ENCODE data around the gene PSMD3. TPM values are rescaled to one million over a fixed set of nuclear protein-coding genes. Genes with fewer than 3 reads are reported as not detected.
A peak's percentile ranks its signal among the peaks of the same experiment; 100 is the strongest.

PSMD3 gene
- total and polyA plus RNA-seq, 8 donors = 72.8 to 117 (median 96.8) TPM

DNA sequence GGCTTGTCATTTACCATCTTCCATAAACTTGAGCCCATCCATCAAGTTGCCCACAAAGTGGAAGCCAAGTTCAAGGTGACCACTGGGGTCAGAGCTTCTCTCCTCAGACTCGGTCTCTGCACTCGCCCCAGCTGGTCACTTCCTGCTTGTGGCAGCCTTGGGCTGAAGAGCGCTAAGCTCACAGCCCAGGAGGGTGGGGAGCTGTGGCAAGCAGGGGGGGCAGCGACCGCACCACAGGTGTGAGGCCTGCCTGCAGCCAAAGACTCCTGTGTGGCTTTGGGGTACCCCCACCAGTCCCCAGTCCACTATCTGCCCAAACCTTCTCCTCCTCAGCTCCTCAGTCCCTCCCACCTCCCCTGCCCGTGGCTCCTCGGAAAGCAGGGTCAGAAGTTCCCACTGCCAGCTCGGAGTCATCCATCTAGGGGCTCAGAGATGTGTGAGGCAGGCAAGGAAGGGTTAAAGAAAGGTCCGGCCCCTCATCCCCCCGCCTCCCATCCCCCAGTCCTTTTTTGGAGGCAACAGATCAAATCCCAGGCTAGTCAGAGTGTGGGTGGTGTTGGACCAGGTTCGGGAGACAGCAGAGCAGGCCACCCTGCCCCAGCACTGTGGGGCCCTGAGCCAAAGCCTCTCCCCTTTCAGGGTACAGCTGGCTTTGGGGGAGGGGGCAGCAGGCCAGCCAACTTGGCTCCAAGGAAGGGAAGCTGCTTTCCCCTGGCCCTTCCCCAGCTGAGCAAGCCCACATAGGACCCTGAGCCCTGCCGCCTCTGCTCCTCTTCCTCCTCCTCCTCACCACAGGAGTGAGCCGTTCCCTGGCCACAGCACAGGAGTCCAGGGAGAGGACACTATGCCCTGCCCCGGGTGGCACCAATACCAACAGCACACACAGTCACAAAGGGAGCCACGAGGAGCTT, 37.9 kb downstream of the PSMD3 start:
- peak in 2 of 4 donors; percentile 67 for DNase-seq
- no peak for ATAC-seq
- Histone ChIP-seq H3K4me3 (no peak overlapping the region), H3K4me1 (peaks cover 34 to 99% of the 10 kb centered on the region in 2 donors), H3K36me3 (peaks cover 0 to 41% of the 10 kb centered on the region in 2 donors), H3K27ac (peak overlapping the region in 1 of 2 donors; percentile 48), H3K27me3 (no peaks in the 10 kb centered on the region), H3K9me3 (no peaks in the 10 kb centered on the region)
- TF ChIP-seq, protein P1, sequence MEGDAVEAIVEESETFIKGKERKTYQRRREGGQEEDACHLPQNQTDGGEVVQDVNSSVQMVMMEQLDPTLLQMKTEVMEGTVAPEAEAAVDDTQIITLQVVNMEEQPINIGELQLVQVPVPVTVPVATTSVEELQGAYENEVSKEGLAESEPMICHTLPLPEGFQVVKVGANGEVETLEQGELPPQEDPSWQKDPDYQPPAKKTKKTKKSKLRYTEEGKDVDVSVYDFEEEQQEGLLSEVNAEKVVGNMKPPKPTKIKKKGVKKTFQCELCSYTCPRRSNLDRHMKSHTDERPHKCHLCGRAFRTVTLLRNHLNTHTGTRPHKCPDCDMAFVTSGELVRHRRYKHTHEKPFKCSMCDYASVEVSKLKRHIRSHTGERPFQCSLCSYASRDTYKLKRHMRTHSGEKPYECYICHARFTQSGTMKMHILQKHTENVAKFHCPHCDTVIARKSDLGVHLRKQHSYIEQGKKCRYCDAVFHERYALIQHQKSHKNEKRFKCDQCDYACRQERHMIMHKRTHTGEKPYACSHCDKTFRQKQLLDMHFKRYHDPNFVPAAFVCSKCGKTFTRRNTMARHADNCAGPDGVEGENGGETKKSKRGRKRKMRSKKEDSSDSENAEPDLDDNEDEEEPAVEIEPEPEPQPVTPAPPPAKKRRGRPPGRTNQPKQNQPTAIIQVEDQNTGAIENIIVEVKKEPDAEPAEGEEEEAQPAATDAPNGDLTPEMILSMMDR (IDR thresholded peaks at IDR 0.05) = no peak
- intact Hi-C loops (cut with DNase I) = no loop called here

DNA sequence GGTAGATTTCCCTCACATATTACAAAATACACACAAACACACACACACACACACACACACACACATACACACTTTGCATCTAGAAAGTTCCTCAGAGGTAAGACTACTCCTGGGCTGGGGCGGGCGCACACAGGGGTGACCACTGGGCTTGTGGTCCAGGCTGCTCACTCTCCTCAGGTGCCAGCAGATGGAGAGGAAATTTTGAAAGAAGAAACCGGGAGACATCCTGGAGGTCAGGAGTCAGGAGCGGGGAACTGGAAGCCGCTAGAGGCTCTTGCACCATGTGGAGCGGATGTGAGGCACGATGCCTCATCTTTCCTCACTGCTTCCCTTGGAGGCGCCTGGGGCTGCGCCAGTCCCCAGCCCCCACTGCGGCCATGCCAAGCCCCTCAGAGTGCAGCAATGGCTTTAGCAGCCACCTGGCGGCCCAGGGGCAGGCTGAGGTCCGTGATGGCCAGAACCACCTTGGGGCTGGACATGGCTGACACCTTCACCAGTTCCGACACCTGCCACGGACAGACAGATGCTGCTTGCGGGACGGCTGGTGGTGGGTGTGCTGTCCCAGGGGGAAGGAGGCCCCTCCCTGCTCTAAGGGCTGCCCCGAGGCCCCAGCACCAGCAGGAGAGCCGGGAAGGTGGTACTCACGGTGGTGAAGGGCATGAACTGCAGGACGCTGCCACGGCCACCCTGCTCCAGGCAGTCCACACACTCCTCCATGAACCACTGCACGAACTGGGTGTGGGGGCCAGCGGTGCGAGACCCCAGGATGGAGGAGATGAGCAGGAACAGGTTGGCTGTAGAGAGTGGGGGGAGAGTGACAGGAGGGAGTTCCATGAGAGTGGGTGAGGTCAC, 38.8 kb downstream of the PSMD3 start:
- intact Hi-C loops (cut with DNase I) = no loop called here
- Histone ChIP-seq H3K36me3 (peaks cover 0 to 44% of the 10 kb centered on the region in 2 donors), H3K9me3 (no peaks in the 10 kb centered on the region), H3K4me3 (no peak overlapping the region), H3K27me3 (no peaks in the 10 kb centered on the region), H3K4me1 (peaks cover 30 to 98% of the 10 kb centered on the region in 2 donors), H3K27ac (peak overlapping the region in 1 of 2 donors; percentile 48)
- TF ChIP-seq, protein P1 (IDR thresholded peaks at IDR 0.05) = no peak
- ATAC-seq (no peak), DNase-seq (peak in 1 of 4 donors; percentile 70)

DNA sequence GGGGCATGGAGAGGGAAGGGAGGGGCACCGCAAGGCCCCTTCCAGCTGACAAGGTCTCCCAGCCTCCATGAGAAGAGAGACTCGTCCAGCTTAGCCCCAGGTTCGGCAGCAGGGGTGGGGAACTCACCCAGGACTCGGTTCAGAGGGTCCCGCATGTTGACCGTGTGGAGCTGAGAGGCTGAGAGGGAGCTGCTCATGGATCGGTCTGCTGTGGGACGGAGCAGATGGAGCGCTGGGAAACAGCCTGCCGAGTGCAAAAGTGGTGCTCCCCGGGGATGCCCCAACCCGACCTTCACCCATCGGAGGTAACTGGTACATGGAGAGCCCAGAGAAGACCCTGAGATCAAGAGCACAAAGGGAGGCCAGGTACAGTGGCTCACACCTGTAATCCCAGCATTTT, 39.5 kb downstream of the PSMD3 start:
- H3K27me3 ChIP-seq = no peaks in the 10 kb centered on the region
- H3K27ac ChIP-seq = no peak overlapping the region
- no peaks in the 10 kb centered on the region for H3K9me3 ChIP-seq
- H3K4me1 ChIP-seq = peaks cover 26 to 98% of the 10 kb centered on the region in 2 donors
- DNase-seq = peak in 1 of 4 donors; percentile 61
- peaks cover 0 to 51% of the 10 kb centered on the region in 2 donors for H3K36me3 ChIP-seq
- no peak overlapping the region for H3K4me3 ChIP-seq
- intact Hi-C loops (cut with DNase I) = loop anchor here in 1 of 2 donors (10.0 kb wide), 1 partner anchor 155 kb away; the partner anchor contains the start of gene RAPGEFL1
- TF ChIP-seq, protein P1 (IDR thresholded peaks at IDR 0.05) = no peak
- no peak for ATAC-seq

DNA sequence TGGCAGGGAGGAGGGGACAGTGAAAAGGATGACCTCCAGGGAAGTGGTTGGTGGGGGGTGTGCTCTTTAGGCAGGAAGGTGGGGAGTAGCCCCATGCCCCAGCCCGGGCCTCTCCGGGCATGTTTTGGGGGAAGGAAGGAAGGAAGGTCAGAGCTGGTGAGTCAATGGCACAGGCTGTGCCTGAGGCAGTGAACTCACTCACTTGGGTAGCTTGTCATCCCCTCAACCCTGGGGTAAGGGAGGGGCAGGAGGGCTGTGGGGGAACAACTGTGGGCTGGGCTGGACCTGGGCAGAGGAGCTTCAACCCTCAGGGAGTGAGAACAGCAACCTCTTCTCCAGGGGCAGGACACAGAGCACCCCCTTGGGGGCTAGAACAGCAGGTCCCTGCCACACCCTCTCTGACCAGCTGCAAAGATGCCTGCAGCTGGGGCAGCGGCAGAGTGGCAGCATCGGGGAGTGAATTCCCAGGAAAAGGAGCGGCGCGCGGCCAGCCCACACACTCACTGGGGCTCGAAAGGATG, 40.9 kb downstream of the PSMD3 start:
- no peak for ATAC-seq
- TF ChIP-seq, protein P1 (IDR thresholded peaks at IDR 0.05) = no peak
- peaks cover 19 to 98% of the 10 kb centered on the region in 2 donors for H3K4me1 ChIP-seq
- H3K27me3 ChIP-seq = no peaks in the 10 kb centered on the region
- DNase-seq = peak in 1 of 4 donors; percentile 67
- no peak overlapping the region for H3K4me3 ChIP-seq
- no peaks in the 10 kb centered on the region for H3K9me3 ChIP-seq
- H3K36me3 ChIP-seq = peaks cover 0 to 62% of the 10 kb centered on the region in 2 donors
- intact Hi-C loops (cut with DNase I) = loop anchor here in 1 of 2 donors (10.0 kb wide), 1 partner anchor 153 kb away; the partner anchor contains the start of gene RAPGEFL1
- H3K27ac ChIP-seq = peak overlapping the region; percentile 1 to 63
